H1 (cell line): Measurements from ENCODE around the gene EPB41L5. TPM values are rescaled to one million over a fixed set of nuclear protein-coding genes. Genes with fewer than 3 reads are reported as not detected.
"Not testable (repeated sequence)": the region's sequence is repeated elsewhere in the genome, so short reads cannot be mapped to it uniquely, and the experiment has no call there.

ENCODE experiments used
- CTCF ChIA-PET: fragments of 300-600 bp; sonication (Branson Sonifier 250); formaldehyde crosslinking; loops from one replicate; lab custom pipeline; 2021; ENCODE audit not compliant: partially characterized antibody; lab: Charles Lee
- POLR2A ChIA-PET: fragments of 300-600 bp; sonication (Branson Sonifier 250); formaldehyde crosslinking; loops from one replicate; lab custom pipeline; 2021; ENCODE audit warnings: inconsistent platforms; ENCODE audit not compliant: partially characterized antibody; lab: Charles Lee
- DNase-seq, 2 experiments: peaks; one replicate each; pipeline versions ENCODE4 v3.0.0 to v3.0.0-alpha.2; 2010 to 2022; ENCODE audit warnings: low spot score in 2 of 2, low read depth in 1 of 2, mixed read lengths in 1 of 2
- FAIRE-seq: peaks from 2 replicates; lab custom pipeline; 2011; peaks lifted over from hg19 to GRCh38; lab: Jason Lieb, UNC
- H2AFZ ChIP-seq: 2 replicates; pipeline ENCODE4 v1.8.1; 2012; ENCODE audit warnings: low read length, inconsistent platforms
- H2AK5ac ChIP-seq: 2 replicates; pipeline ENCODE4 v1.6.1; 2013; ENCODE audit warnings: low read depth, low read length
- H2BK120ac ChIP-seq: replicated peaks from 2 replicates; pipeline ENCODE3; 2013; ENCODE audit warnings: low read depth, low read length, inconsistent platforms
- H2BK12ac ChIP-seq: 2 replicates; pipeline ENCODE4 v1.6.1; 2013; ENCODE audit warnings: low read depth, low read length
- H2BK15ac ChIP-seq: 2 replicates; pipeline ENCODE4 v1.6.1; 2013; ENCODE audit warnings: low read length
- H2BK20ac ChIP-seq: 2 replicates; pipeline ENCODE4 v1.6.1; 2013; ENCODE audit warnings: low read length
- H2BK5ac ChIP-seq: 2 replicates; pipeline ENCODE4 v1.6.1; 2013; ENCODE audit warnings: low read depth, low read length
- H3K14ac ChIP-seq: 2 replicates; pipeline ENCODE4 v1.6.1; 2013; ENCODE audit warnings: inconsistent platforms; ENCODE audit not compliant: insufficient read length
- H3K18ac ChIP-seq: 2 replicates; pipeline ENCODE4 v1.6.1; 2013; ENCODE audit warnings: low read length; ENCODE audit errors: extremely low read depth
- H3K23ac ChIP-seq: 2 replicates; pipeline ENCODE4 v1.6.1; 2013; ENCODE audit warnings: inconsistent platforms; ENCODE audit not compliant: insufficient read length
- H3K23me2 ChIP-seq: 2 replicates; pipeline ENCODE4 v1.6.1; 2013; ENCODE audit warnings: low read depth, low read length
- H3K27ac ChIP-seq: 2 replicates; pipeline ENCODE4 v1.6.1; 2011; ENCODE audit warnings: low read depth, low read length, inconsistent platforms
- H3K27me3 ChIP-seq, 4 experiments: replicated peaks in 1 of 4; 1 replicate in 1 of 4; 2 replicates in 3 of 4; pipeline versions ENCODE4 v1.6.1 to v1.8.1; 2011 to 2013; ENCODE audit warnings: low read length in 3 of 4, mild to moderate bottlenecking in 3 of 4, inconsistent platforms in 2 of 4, mixed read lengths in 2 of 4, moderate library complexity in 1 of 4; ENCODE audit not compliant: control insufficient read depth in 3 of 4, insufficient read depth in 3 of 4; ENCODE audit errors: extremely low read depth in 1 of 4
- H3K36me3 ChIP-seq, 4 experiments: 2 replicates each; pipeline versions ENCODE4 v1.6.1 to v1.8.1; 2011 to 2013; ENCODE audit warnings: mild to moderate bottlenecking in 4 of 4, low read length in 3 of 4, moderate library complexity in 2 of 4, control low read depth in 1 of 4, inconsistent platforms in 1 of 4; ENCODE audit not compliant: insufficient read depth in 4 of 4, control insufficient read depth in 2 of 4
- H3K4ac ChIP-seq: replicated peaks from 2 replicates; pipeline ENCODE3; 2013; ENCODE audit warnings: low read length, low read depth, mixed read lengths, inconsistent platforms; ENCODE audit not compliant: insufficient read length
- H3K4me1 ChIP-seq, 4 experiments: replicated peaks in 1 of 4; 1 replicate in 1 of 4; 2 replicates in 3 of 4; pipeline versions ENCODE4 v1.6.1 to v1.8.1; 2011 to 2013; ENCODE audit warnings: low read length in 3 of 4, inconsistent platforms in 2 of 4, mixed read lengths in 1 of 4; ENCODE audit not compliant: insufficient read depth in 4 of 4, control insufficient read depth in 3 of 4
- H3K4me2 ChIP-seq, 2 experiments: 2 replicates each; pipeline versions ENCODE4 v1.6.1 to v1.8.1; 2011 to 2013; ENCODE audit warnings: low read depth in 2 of 2, low read length in 2 of 2, control low read depth in 1 of 2, inconsistent platforms in 1 of 2, mild to moderate bottlenecking in 1 of 2; ENCODE audit not compliant: insufficient read depth in 1 of 2
- H3K4me3 ChIP-seq, 4 experiments: fragments of 200-600, 300-600 bp in 1 of 4; sonication (generic), shearing (Covaris generic), sonication (Bioruptor Twin) in 1 of 4; 2 replicates each; pipeline versions ENCODE4 v1.5.1 to v1.8.1; 2011 to 2016; ENCODE audit warnings: low read length in 4 of 4, low read depth in 3 of 4, control low read depth in 2 of 4, inconsistent platforms in 2 of 4, mild to moderate bottlenecking in 2 of 4, mixed read lengths in 1 of 4, moderate library complexity in 1 of 4; ENCODE audit not compliant: insufficient read depth in 2 of 4; ENCODE audit errors: extremely low read depth in 1 of 4
- H3K56ac ChIP-seq: replicated peaks from 2 replicates; pipeline ENCODE3; 2013; ENCODE audit warnings: low read depth, mild to moderate bottlenecking, mixed read lengths, low read length, inconsistent platforms; ENCODE audit not compliant: insufficient read length
- H3K79me1 ChIP-seq: 2 replicates; pipeline ENCODE4 v1.6.1; 2013; ENCODE audit warnings: low read depth, low read length, control low read depth
- H3K79me2 ChIP-seq, 2 experiments: 2 replicates each; pipeline versions ENCODE4 v1.6.1 to v1.8.1; 2012 to 2013; ENCODE audit warnings: low read length in 2 of 2, mild to moderate bottlenecking in 2 of 2, inconsistent platforms in 1 of 2; ENCODE audit not compliant: insufficient read depth in 2 of 2, control insufficient read depth in 1 of 2
- H3K9ac ChIP-seq, 4 experiments: replicated peaks in 1 of 4; 1 replicate in 1 of 4; 2 replicates in 3 of 4; pipeline versions ENCODE4 v1.6.1 to v1.8.1; 2011 to 2013; ENCODE audit warnings: low read depth in 3 of 4, low read length in 3 of 4, control low read depth in 2 of 4, mild to moderate bottlenecking in 2 of 4, moderate library complexity in 2 of 4, inconsistent platforms in 1 of 4; ENCODE audit errors: extremely low read depth in 1 of 4
- H3K9me3 ChIP-seq, 2 experiments: 2 replicates each; pipeline versions ENCODE4 v1.6.1 to v1.8.1; 2012 to 2013; ENCODE audit warnings: mild to moderate bottlenecking in 2 of 2, moderate library complexity in 2 of 2, control low read depth in 1 of 2, inconsistent platforms in 1 of 2, low read depth in 1 of 2, low read length in 1 of 2, mixed read lengths in 1 of 2; ENCODE audit not compliant: insufficient read depth in 2 of 2
- H4K20me1 ChIP-seq, 2 experiments: replicated peaks in 1 of 2; 2 replicates each; pipeline versions ENCODE3 to v1.8.1; 2011 to 2013; ENCODE audit warnings: inconsistent platforms in 2 of 2, low read length in 2 of 2, mild to moderate bottlenecking in 1 of 2; ENCODE audit not compliant: insufficient read depth in 2 of 2, control insufficient read depth in 1 of 2
- H4K5ac ChIP-seq: 2 replicates; pipeline ENCODE4 v1.6.1; 2013; ENCODE audit warnings: low read length, low read depth, mixed read lengths, inconsistent platforms; ENCODE audit not compliant: insufficient read length
- H4K8ac ChIP-seq: 2 replicates; pipeline ENCODE4 v1.8.0; 2013; ENCODE audit warnings: mild to moderate bottlenecking, moderate library complexity, low read length, inconsistent platforms; ENCODE audit not compliant: insufficient read depth; ENCODE audit errors: extremely low read depth
- H4K91ac ChIP-seq: replicated peaks from 2 replicates; pipeline ENCODE3; 2013; ENCODE audit warnings: low read length, mixed read lengths, inconsistent platforms; ENCODE audit not compliant: insufficient read length
- WGBS, 2 experiments: shearing (Covaris generic) in 1 of 2; methylation state at CpG; one replicate each; pipeline versions ENCODE4 v1.1.6 to v1.1.7; 2013 to 2015; ENCODE audit warnings: low lambda C conversion rate in 2 of 2, mixed read lengths in 2 of 2, inconsistent platforms in 1 of 2, low coverage in 1 of 2, missing lambda C conversion rate in 1 of 2; ENCODE audit not compliant: insufficient replicate concordance in 2 of 2, insufficient coverage in 1 of 2, insufficient read length in 1 of 2; ENCODE audit errors: extremely low coverage in 1 of 2, missing lambda C conversion rate in 1 of 2; 5-methylcytosine and 5-hydroxymethylcytosine counted together
- polyA plus RNA-seq, 7 experiments: library from polyadenylated mRNA; depleted of rRNA in 3 of 7; stranded (reverse) in 5 of 7; unstranded in 2 of 7; fragments of >200 nt in 5 of 7; fragments of 200-250 nt in 2 of 7; gene quantifications; 1 replicate in 5 of 7; 2 replicates in 1 of 7; 4 replicates in 1 of 7; pipeline versions ENCODE4 v1.2.1 to v1.2.3, GENCODE V29; 2011 to 2013; ENCODE audit warnings: missing spikeins in 2 of 7, mixed read lengths in 2 of 7
- total RNA-seq: library from RNA; stranded (reverse); fragmentation: NEBNext Ultra II Directional; extraction: Animal tissue kit (Norgen Biotek cat#: 25700); gene quantifications from 2 replicates; pipeline ENCODE4 v1.2.1, GENCODE V29; 2021

The EPB41L5 gene
- total and polyA plus RNA-seq, 2 of the 8 experiments (the other 6 are each of a cell fraction or from before 2014, with no cell fraction given), result 13.5 to 32.3 TPM

DNA sequence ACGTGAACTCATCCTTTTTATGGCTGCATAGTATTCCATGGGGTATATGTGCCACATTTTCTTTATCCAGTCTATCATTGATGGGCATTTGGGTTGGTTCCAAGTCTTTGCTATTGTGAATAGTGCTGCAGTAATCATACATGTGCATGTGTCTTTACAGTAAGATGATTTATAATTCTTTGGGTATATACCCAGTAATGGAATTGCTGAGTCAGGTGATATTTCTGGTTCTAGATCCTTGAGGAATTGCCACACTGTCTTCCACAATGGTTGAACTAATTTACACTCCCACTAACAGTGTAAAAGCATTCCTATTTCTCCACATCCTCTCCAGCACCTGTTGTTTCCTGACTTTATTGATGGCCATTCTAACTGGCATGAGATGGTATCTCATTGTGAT is 9.6 kb downstream of the EPB41L5 start:
- H3K14ac ChIP-seq, H3K4me3 ChIP-seq, H2BK15ac ChIP-seq, H4K5ac ChIP-seq, H3K56ac ChIP-seq, CTCF ChIA-PET, H3K9me3 ChIP-seq, H2AK5ac ChIP-seq, H3K36me3 ChIP-seq, H3K4ac ChIP-seq, H3K18ac ChIP-seq, H3K9ac ChIP-seq, H2BK120ac ChIP-seq, H3K27me3 ChIP-seq, H2BK5ac ChIP-seq, H3K23ac ChIP-seq, H2BK12ac ChIP-seq, H3K27ac ChIP-seq, DNase-seq, H3K4me2 ChIP-seq, H4K20me1 ChIP-seq, FAIRE-seq, H3K23me2 ChIP-seq, H2BK20ac ChIP-seq, H3K79me1 ChIP-seq, POLR2A ChIA-PET, H4K91ac ChIP-seq, H3K4me1 ChIP-seq, H4K8ac ChIP-seq, H2AFZ ChIP-seq: not testable (repeated sequence)
- 100% methylated on average over 1 of the region's 1 CpG; no CpG with 5 or more reads in 1 of the 2 experiments for WGBS, 2 experiments
- H3K79me2 ChIP-seq, result peaks cover 0 to 60% of the 10 kb centered on the region in 2 experiments; a peak in 2 of 4 replicates
